H1 (cell line): ENCODE data around the gene CUTC. TPM values are rescaled to one million over a fixed set of nuclear protein-coding genes. Genes with fewer than 3 reads are reported as not detected.

Experiments used
- JUND ChIP-seq: IDR thresholded peaks from 2 replicates; pipeline ENCODE4 v1.6.1; 2011; ENCODE audit warnings: mild to moderate bottlenecking, improper control_type of control experiment, low read length
- SIX5 ChIP-seq: IDR thresholded peaks from 2 replicates; pipeline ENCODE4 v1.6.1; 2011; ENCODE audit warnings: mild to moderate bottlenecking, low read depth, low read length
- polyA plus RNA-seq, 7 experiments: library from polyadenylated mRNA; depleted of rRNA in 3 of 7; stranded (reverse) in 5 of 7; unstranded in 2 of 7; fragments of >200 nt in 5 of 7; fragments of 200-250 nt in 2 of 7; gene quantifications; 1 replicate in 5 of 7; 2 replicates in 1 of 7; 4 replicates in 1 of 7; pipeline versions ENCODE4 v1.2.1 to v1.2.3, GENCODE V29; 2011 to 2013; ENCODE audit warnings: missing spikeins in 2 of 7, mixed read lengths in 2 of 7
- total RNA-seq: library from RNA; stranded (reverse); fragmentation: NEBNext Ultra II Directional; extraction: Animal tissue kit (Norgen Biotek cat#: 25700); gene quantifications from 2 replicates; pipeline ENCODE4 v1.2.1, GENCODE V29; 2021

Gene CUTC
- total and polyA plus RNA-seq, 2 of the 8 experiments (the other 6 are each of a cell fraction or from before 2014, with no cell fraction given): 25.3 to 25.6 TPM

DNA sequence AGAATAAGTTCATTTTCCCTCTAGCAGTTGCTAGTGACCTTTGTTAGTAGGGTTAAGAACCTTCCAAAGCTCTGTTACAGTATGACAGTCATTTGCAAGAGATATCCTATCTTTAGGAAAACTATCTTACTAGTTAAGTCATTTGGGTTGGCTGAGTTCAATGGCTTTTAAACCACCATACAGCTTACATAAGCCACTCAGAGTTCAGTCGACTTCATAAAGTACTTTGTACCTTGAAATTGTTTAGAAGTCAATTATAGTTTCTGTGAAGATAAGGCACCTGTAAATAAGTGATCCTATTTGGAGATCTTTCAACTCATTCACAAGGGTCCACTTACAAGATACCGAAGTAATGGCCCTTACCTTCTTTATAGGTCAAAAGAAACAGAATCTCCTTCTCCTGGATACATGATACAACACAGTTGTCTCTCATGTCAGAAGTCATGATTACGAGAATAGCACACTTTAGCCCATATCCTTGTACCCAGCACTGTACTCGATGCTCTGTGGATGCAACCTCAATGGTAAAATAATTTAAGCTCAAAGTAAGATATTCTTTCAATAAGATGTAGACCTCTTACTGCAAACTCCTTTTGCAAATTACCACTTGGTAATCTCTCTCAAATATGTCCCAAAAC, 38.5 kb downstream of the CUTC start (continued):
- TF ChIP-seq JUND: no peak
- no peak for TF ChIP-seq SIX5
